ENCODE data around the gene AGBL5. TPM values are rescaled to one million over a fixed set of nuclear protein-coding genes. Genes with fewer than 3 reads are reported as not detected.

The AGBL5 gene
- total and polyA plus RNA-seq, 2 of the 13 experiments (the other 11 are each of a cell fraction or from before 2014, with no cell fraction given), result 55.9 to 73.3 TPM

GRCh38 chr2:27050281-27050995 lies 1.0 kb upstream of the AGBL5 start (continued):
- 0 out of 2 replicates have a peak, but pooled peaks have one; percentile 29 for TF ChIP-seq CREM (IDR thresholded peaks at IDR 0.05)
- TF ChIP-seq CREM (CRISPR knock-in tag; IDR thresholded peaks at IDR 0.05), result no peak
- 0 out of 2 replicates have a peak, but pooled peaks have one; percentile 21 for TF ChIP-seq ZNF577 (CRISPR knock-in tag; IDR thresholded peaks at IDR 0.05; ENCODE audit: borderline replicate concordance, low read depth)
- TF ChIP-seq ZNF180 (CRISPR knock-in tag; IDR thresholded peaks at IDR 0.05; ENCODE audit: borderline replicate concordance, low read depth), result peak; percentile 12; the same call in 1 of the 2 replicates
- TF ChIP-seq WIZ (CRISPR knock-in tag; IDR thresholded peaks at IDR 0.05), result peak; percentile 94
- TF ChIP-seq CENPT (CRISPR knock-in tag; IDR thresholded peaks at IDR 0.05; ENCODE audit: low read depth), result peak; percentile 82; the same call in 1 of the 2 replicates
- TF ChIP-seq ZBTB21 (CRISPR knock-in tag; IDR thresholded peaks at IDR 0.05), result peak; percentile 14; the same call in 1 of the 2 replicates
- peak; percentile 64 for TF ChIP-seq RXRB (CRISPR knock-in tag; IDR thresholded peaks at IDR 0.05; ENCODE audit: borderline replicate concordance)
- 0 out of 2 replicates have a peak, but pooled peaks have one; percentile 9 for TF ChIP-seq ZNF264 (CRISPR knock-in tag; IDR thresholded peaks at IDR 0.05)
- TF ChIP-seq BORCS8-MEF2B (CRISPR knock-in tag; IDR thresholded peaks at IDR 0.05), result peak; percentile 93; the same call in 1 of the 2 replicates
- TF ChIP-seq ZMYM3 (CRISPR knock-in tag; IDR thresholded peaks at IDR 0.05), result peak; percentile 8; the same call in 1 of the 2 replicates
- TF ChIP-seq, protein P1, sequence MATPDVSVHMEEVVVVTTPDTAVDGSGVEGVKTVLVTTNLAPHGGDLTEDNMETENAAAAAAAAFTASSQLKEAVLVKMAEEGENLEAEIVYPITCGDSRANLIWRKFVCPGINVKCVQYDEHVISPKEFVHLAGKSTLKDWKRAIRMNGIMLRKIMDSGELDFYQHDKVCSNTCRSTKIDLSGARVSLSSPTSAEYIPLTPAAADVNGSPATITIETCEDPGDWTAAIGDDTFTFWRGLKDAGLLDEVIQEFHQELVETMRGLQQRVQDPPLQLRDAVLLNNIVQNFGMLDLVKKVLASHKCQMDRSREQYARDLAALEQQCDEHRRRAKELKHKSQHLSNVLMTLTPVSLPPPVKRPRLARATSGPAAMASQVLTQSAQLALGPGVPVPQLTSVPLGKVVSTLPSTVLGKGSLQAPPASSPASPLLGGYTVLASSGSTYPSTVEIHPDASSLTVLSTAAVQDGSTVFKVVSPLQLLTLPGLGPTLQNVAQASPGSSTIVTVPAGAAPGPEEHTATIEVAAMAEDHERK (CRISPR knock-in tag; IDR thresholded peaks at IDR 0.05; ENCODE audit: low read depth), result no peak
- TF ChIP-seq, protein P2, sequence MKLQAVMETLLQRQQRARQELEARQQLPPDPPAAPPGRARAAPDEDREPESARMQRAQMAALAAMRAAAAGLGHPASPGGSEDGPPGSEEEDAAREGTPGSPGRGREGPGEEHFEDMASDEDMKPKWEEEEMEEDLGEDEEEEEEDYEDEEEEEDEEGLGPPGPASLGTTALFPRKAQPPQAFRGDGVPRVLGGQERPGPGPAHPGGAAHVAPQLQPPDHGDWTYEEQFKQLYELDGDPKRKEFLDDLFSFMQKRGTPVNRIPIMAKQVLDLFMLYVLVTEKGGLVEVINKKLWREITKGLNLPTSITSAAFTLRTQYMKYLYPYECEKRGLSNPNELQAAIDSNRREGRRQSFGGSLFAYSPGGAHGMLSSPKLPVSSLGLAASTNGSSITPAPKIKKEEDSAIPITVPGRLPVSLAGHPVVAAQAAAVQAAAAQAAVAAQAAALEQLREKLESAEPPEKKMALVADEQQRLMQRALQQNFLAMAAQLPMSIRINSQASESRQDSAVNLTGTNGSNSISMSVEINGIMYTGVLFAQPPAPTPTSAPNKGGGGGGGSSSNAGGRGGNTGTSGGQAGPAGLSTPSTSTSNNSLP (IDR thresholded peaks at IDR 0.05; ENCODE audit: low read depth, low read length), result peak; percentile 92; the same call in 1 of the 2 replicates
- TF ChIP-seq MATR3 (CRISPR knock-in tag; IDR thresholded peaks at IDR 0.05), result no peak
- TF ChIP-seq ARNT (IDR thresholded peaks at IDR 0.05), result no peak
- TF ChIP-seq ZNF446 (CRISPR knock-in tag; IDR thresholded peaks at IDR 0.05), result no peak
- TF ChIP-seq ZNF230 (CRISPR knock-in tag; IDR thresholded peaks at IDR 0.05), result peak; percentile 2; the same call in 1 of the 2 replicates
- TF ChIP-seq HDAC1 (CRISPR knock-in tag; IDR thresholded peaks at IDR 0.05), result peak; percentile 49
- TF ChIP-seq ZNF101 (CRISPR knock-in tag; IDR thresholded peaks at IDR 0.05; ENCODE audit: borderline replicate concordance, low read depth), result 0 out of 2 replicates have a peak, but pooled peaks have one; percentile 74
- no peak for TF ChIP-seq ADNP (CRISPR knock-in tag; IDR thresholded peaks at IDR 0.05)
- TF ChIP-seq, protein P3, sequence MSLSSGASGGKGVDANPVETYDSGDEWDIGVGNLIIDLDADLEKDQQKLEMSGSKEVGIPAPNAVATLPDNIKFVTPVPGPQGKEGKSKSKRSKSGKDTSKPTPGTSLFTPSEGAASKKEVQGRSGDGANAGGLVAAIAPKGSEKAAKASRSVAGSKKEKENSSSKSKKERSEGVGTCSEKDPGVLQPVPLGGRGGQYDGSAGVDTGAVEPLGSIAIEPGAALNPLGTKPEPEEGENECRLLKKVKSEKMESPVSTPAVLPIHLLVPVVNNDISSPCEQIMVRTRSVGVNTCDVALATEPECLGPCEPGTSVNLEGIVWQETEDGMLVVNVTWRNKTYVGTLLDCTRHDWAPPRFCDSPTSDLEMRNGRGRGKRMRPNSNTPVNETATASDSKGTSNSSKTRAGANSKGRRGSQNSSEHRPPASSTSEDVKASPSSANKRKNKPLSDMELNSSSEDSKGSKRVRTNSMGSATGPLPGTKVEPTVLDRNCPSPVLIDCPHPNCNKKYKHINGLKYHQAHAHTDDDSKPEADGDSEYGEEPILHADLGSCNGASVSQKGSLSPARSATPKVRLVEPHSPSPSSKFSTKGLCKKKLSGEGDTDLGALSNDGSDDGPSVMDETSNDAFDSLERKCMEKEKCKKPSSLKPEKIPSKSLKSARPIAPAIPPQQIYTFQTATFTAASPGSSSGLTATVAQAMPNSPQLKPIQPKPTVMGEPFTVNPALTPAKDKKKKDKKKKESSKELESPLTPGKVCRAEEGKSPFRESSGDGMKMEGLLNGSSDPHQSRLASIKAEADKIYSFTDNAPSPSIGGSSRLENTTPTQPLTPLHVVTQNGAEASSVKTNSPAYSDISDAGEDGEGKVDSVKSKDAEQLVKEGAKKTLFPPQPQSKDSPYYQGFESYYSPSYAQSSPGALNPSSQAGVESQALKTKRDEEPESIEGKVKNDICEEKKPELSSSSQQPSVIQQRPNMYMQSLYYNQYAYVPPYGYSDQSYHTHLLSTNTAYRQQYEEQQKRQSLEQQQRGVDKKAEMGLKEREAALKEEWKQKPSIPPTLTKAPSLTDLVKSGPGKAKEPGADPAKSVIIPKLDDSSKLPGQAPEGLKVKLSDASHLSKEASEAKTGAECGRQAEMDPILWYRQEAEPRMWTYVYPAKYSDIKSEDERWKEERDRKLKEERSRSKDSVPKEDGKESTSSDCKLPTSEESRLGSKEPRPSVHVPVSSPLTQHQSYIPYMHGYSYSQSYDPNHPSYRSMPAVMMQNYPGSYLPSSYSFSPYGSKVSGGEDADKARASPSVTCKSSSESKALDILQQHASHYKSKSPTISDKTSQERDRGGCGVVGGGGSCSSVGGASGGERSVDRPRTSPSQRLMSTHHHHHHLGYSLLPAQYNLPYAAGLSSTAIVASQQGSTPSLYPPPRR (CRISPR knock-in tag; IDR thresholded peaks at IDR 0.05; ENCODE audit: borderline replicate concordance), result no peak
- TF ChIP-seq, protein P4, sequence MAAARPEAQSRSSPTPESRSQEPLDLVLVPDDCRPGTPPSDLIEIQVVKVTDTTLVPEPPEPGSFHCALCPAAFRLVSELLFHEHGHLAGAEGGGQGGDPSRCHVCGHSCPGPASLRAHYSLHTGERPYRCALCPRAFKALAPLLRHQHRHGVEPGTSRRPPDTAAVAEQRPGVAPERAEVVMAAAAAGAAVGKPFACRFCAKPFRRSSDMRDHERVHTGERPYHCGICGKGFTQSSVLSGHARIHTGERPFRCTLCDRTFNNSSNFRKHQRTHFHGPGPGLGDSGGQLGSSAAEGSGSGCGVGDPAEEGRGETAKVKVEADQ (CRISPR knock-in tag; IDR thresholded peaks at IDR 0.05; ENCODE audit: borderline replicate concordance), result peak; percentile 97

All from HepG2 (cell line).